Neutrophil (primary cell): ENCODE measurements around the gene CYTH3.
"Not testable (repeated sequence)": the region's sequence is repeated elsewhere in the genome, so short reads cannot be mapped to it uniquely, and the experiment has no call there.

Experiments
- H3K27ac ChIP-seq: fragments of 200-600 bp; sonication (generic); 2 replicates; pipeline ENCODE4 v1.5.1; 2016; ENCODE audit warnings: mild to moderate bottlenecking, moderate library complexity
- H3K27me3 ChIP-seq: fragments of 200-600 bp; sonication (generic); 2 replicates; pipeline ENCODE4 v1.6.0; 2016; ENCODE audit warnings: mild to moderate bottlenecking
- H3K36me3 ChIP-seq: fragments of 200-600 bp; sonication (generic); 2 replicates; pipeline ENCODE4 v1.5.1; 2017
- H3K4me1 ChIP-seq, 2 experiments: fragments of 200-600 bp in 1 of 2; sonication (generic) in 1 of 2; 1 replicate in 1 of 2; 2 replicates in 1 of 2; pipeline versions ENCODE4 v1.5.1 to v1.6.1; 2013 to 2016; ENCODE audit warnings: low read depth in 1 of 2, low read length in 1 of 2, mild to moderate bottlenecking in 1 of 2, moderate library complexity in 1 of 2; ENCODE audit not compliant: control insufficient read depth in 1 of 2, insufficient read depth in 1 of 2
- H3K4me3 ChIP-seq, 2 experiments: fragments of 200-600 bp in 1 of 2; sonication (generic) in 1 of 2; 1 replicate in 1 of 2; 2 replicates in 1 of 2; pipeline ENCODE4 v1.5.1; 2013 to 2016; ENCODE audit warnings: low read depth in 1 of 2, low read length in 1 of 2, mild to moderate bottlenecking in 1 of 2, moderate library complexity in 1 of 2
- H3K9me3 ChIP-seq: fragments of 200-600 bp; sonication (generic); 2 replicates; pipeline ENCODE4 v1.5.1; 2016
- TF ChIP-seq, protein P1 (sequence below): fragments of 200-600 bp; sonication (generic); IDR thresholded peaks from 2 replicates; pipeline ENCODE4 v1.5.1; 2016; ENCODE audit warnings: antibody characterized with exemption

CYTH3 gene

GRCh38 chr7:6226194-6226799 lies 46.1 kb downstream of the CYTH3 start:
- Histone ChIP-seq H3K4me1 (peaks cover 10 to 24% of the 10 kb centered on the region in 2 experiments), H3K36me3 (no peaks in the 10 kb centered on the region), H3K27me3 (peaks cover 12% of the 10 kb centered on the region), H3K27ac (no peak overlapping the region), H3K4me3 (no peak overlapping the region), H3K9me3 (no peaks in the 10 kb centered on the region)
- TF ChIP-seq, protein P1, sequence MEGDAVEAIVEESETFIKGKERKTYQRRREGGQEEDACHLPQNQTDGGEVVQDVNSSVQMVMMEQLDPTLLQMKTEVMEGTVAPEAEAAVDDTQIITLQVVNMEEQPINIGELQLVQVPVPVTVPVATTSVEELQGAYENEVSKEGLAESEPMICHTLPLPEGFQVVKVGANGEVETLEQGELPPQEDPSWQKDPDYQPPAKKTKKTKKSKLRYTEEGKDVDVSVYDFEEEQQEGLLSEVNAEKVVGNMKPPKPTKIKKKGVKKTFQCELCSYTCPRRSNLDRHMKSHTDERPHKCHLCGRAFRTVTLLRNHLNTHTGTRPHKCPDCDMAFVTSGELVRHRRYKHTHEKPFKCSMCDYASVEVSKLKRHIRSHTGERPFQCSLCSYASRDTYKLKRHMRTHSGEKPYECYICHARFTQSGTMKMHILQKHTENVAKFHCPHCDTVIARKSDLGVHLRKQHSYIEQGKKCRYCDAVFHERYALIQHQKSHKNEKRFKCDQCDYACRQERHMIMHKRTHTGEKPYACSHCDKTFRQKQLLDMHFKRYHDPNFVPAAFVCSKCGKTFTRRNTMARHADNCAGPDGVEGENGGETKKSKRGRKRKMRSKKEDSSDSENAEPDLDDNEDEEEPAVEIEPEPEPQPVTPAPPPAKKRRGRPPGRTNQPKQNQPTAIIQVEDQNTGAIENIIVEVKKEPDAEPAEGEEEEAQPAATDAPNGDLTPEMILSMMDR: no peak

DNA sequence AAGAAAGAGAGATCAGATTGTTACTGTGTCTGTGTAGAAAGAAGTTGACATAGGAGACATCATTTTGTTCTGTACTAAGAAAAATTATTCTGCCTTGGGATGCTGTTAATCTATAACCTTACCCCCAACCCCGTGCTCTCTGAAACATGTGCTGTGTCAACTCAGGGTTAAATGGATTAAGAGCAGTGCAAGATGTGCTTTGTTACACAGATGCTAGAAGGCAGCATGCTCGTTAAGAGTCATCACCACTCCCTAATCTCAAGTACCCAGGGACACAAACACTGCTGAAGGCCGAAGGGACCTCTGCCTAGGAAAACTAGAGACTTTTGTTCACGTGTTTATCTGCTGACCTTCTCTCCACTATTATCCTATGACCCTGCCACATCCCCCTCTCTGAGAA lies 49.0 kb downstream of the CYTH3 start:
- H3K27me3 ChIP-seq, H3K9me3 ChIP-seq, H3K4me3 ChIP-seq, H3K36me3 ChIP-seq, H3K27ac ChIP-seq: not testable (repeated sequence)
- peaks cover 27 to 38% of the 10 kb centered on the region in 2 experiments for H3K4me1 ChIP-seq

DNA sequence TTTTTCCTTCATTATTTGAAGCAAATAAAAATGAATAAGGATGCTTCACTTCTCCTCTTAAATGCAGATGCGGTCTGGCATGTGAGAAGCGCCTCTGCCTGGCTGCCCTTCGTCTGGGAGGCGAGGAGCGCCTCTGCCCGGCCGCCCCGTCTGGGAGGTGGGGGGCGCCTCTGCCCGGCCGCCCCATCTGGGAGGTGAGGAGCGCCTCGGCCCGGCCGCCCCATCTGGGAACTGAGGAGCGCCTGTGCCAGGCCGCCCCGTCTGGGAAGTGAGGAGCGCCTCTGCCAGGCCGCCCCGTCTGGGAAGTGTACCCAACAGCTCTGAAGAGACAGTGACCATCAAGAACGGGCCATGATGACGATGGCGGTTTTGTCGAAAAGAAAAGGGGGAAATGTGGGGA lies 49.4 kb downstream of the CYTH3 start:
- H3K4me3 ChIP-seq, H3K36me3 ChIP-seq, H3K9me3 ChIP-seq, H3K27ac ChIP-seq, H3K27me3 ChIP-seq: not testable (repeated sequence)
- H3K4me1 ChIP-seq: peaks cover 31 to 40% of the 10 kb centered on the region in 2 experiments

DNA sequence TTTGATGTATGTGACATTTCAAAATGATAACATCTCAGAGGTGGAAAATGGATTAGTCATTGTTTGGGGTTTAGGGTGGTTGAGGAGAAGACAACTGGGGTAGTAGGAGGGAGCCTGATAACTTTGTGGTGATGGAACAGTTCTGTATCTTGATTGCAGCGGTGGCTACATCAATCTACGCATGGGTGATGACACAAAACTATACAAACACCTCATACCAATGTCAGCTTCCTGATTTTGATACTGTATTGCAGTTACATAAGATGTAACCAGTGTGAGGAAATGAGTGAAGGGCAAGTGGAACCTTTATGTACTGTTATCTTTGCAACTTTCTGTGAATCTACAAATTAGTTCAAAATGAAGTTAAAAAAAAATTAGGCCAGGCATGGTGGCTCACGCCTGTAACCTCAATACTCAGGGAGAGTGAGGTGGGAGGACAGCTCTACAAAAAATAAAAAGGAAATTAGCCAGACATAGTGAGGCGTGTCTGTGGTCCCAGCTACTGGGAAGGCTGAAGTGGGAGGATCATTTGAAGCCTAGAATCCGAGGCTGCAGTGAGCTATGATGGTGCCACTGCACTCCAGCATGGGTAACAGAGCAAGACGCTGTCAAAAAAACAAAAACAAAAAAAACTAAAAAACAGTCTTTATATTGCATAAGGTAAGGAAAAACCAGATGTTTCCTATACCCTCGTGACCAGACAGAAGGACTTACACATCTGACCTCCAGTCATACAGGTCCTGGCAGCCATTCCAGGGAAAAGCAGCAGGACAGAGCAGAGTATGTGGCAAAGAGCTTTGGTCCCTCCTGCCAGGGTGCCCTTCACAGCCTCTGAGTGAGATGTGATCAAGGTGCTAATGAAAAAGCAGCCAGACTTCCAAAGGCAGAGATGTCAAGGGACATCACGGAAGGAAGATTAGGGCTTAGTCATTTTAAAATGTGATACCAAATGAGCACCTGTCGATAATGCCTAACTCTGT lies 50.8 kb downstream of the CYTH3 start:
- Histone ChIP-seq H3K9me3 (no peaks in the 10 kb centered on the region), H3K27me3 (no peaks in the 10 kb centered on the region), H3K27ac (peak overlapping the region; percentile 63), H3K4me1 (peaks cover 33 to 45% of the 10 kb centered on the region in 2 experiments), H3K36me3 (no peaks in the 10 kb centered on the region), H3K4me3 (peak overlapping the region in 1 of 2 experiments; percentile 12)
- TF ChIP-seq, protein P1: no peak

GRCh38 chr7:6218329-6218728 lies 54.1 kb downstream of the CYTH3 start:
- TF ChIP-seq, protein P1: no peak
- Histone ChIP-seq H3K27me3 (no peaks in the 10 kb centered on the region), H3K27ac (peak overlapping the region; percentile 26), H3K4me1 (peaks cover 33 to 45% of the 10 kb centered on the region in 2 experiments), H3K9me3 (no peaks in the 10 kb centered on the region), H3K36me3 (no peaks in the 10 kb centered on the region), H3K4me3 (no peak overlapping the region)

GRCh38 chr7:6212008-6212407 lies 60.4 kb downstream of the CYTH3 start:
- TF ChIP-seq, protein P1: no peak
- Histone ChIP-seq H3K4me1 (no peaks in the 10 kb centered on the region), H3K9me3 (no peaks in the 10 kb centered on the region), H3K4me3 (no peak overlapping the region), H3K27ac (no peak overlapping the region), H3K27me3 (no peaks in the 10 kb centered on the region), H3K36me3 (no peaks in the 10 kb centered on the region)
